Measurements from ENCODE around the gene RNF223. TPM values are rescaled to one million over a fixed set of nuclear protein-coding genes. Genes with fewer than 3 reads are reported as not detected.
"Not testable (repeated sequence)": the region's sequence is repeated elsewhere in the genome, so short reads cannot be mapped to it uniquely, and the experiment has no call there.

Gene RNF223
- polyA plus RNA-seq, 1 donor: 0.08 TPM

DNA sequence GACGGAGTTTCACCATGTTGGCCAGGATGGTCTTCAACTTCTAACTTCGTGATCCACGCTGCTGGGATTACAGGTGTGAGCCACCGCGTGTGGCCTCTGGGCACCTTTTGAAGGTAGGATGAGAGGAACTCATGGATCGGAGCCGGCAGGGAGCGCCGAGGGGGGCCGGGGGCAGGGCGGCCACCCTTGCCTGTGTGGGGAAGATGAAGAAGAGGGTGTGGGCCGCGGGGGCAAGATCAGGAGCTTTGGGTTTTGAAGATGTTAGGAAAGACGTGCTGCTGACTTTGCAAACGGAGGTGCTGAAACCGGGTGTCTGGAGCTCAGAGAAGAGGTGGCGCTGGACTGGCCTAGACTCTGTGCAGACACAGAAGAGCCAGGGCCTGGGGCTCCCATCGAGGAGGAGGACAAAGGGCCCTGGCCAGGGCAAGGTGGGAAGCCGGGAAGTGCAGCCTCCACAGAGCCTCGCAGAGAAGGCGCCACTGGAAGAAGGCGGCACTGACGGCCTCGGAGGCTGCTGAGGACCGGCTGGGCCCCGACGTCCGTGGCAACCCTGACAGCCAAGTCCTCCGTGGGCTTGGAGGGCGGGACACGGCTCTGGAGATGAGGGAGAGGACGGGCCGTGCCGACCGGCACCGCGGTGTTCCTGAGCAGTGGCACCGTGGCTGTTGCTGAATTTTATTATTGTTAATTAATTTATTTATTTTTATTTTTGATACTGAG lies 13.7 kb downstream of the RNF223 start:
- no peak for DNase-seq (ENCODE audit: low read depth)

GRCh38 chr1:1059494-1060280 lies 14.4 kb downstream of the RNF223 start:
- DNase-seq (ENCODE audit: low read depth): no peak

DNA sequence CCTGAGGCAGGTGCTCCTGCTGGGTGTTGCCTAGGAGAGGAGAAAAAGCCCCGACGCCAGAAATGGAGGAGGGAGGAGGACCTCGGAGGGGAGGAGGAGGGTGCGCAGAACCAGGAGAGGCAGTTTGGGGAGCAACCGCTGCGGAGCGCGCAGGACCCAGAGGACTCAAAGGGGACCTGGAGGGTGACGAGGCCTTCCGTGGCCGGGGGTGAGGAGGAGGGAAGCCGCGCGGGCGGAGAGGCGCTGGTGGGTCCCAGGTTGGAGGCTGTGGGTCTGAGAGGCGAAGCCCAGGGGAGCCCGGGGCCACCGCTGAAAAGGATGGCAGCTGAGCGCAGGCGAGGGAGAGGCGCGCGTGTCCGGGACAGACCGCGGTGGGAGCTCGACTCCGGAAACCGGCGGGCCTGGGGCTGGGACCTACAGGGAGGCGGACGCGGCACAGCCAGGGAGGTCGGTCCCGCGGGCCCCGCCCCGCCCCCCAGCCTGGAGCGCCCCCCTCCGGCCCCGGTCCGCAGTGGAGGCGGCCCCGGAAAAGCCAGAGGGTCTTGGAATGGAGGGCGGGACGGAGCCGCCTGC lies 15.1 kb downstream of the RNF223 start:
- no peak for DNase-seq (ENCODE audit: low read depth)

- no peak for DNase-seq (ENCODE audit: low read depth)
Observed at GRCh38 chr1:1058088-1058905, 15.8 kb downstream of the RNF223 start.

DNA sequence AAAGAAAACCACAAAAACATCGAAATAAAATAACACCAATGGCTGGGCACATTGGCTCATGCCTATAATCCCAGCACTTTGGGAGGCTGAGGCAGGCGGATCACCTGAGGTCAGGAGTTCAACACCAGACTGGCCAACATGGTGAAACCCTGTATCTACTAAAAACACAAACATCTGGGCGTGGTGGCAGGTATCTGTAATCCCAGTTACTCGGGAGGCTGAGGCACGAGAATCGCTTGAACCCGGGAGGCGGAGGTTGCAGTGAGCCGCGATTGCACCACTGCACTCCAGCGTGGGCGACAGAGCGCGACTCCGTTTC lies 16.4 kb downstream of the RNF223 start:
- not testable (repeated sequence) for DNase-seq (ENCODE audit: low read depth)

DNA sequence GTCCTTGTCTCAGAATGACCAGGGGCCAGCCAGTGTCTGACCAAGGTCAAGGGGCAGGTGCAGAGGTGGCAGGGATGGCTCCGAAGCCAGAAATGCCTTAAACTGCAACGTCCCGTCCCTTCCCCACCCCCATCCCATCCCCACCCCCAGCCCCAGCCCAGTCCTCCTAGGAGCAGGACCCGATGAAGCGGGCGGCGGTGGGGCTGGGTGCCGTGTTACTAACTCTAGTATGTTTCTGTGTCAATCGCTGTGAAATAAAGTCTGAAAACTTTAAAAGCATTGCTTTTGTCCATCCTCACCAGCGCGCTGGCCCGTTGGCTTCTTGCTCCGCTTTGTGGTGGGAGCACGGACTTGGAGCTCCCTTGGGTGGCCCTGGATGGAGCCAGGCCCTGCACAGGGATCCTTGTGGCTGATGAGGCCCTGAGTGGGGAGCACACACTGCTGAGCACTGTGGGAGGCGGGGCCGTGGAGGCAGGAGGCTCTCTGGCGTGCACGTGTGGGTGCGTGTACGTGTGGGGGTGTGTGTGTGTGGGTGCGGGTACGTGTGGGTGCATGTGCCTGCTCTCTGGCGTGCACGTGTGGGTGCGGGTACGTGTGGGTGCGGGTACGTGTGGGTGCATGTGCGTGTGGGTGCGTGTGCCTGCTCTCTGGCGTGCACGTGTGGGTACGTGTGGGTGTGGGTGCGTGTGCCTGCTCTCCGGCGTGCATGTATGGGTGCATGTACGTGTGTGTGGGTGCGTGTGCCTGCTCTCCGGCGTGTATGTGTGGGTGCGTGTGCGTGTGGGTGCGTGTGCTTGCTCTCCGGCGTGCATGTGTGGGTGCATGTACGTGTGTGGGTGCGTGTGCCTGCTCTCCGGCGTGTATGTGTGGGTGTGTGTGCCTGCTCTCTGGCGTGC lies 18.0 kb downstream of the RNF223 start:
- DNase-seq (ENCODE audit: low read depth): no peak

- DNase-seq (ENCODE audit: low read depth): no peak
Observed at GRCh38 chr1:1054971-1055370, 19.1 kb downstream of the RNF223 start.

DNA sequence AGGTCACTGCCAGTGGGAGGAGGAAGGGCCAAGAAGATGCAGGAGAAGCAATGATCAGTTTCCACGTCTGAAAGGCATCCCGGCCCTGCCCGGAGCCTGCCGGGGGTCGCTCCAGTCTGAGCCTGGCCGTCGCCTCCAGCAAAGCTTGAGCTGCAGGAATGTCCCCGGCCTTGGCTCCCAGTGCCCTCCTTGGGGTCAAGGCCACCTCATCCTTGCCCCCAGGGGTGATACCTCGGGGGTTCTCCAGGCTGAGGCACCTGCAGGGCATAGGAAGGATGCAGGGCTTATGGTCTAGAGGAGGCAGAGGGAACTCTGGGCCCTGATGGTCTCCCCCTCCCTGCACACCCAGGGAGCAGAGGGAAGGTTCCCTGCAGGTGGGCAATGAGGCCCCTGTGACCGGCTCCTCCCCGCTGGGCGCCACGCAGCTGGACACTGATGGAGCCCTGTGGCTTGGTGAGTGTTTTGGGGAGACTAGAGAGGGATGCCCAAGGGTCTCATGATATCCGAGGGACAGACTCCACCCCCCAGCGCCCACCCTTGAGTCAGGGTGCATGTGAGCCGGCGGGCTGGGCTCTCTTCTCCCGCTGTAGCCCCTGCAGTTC lies 19.9 kb downstream of the RNF223 start:
- DNase-seq (ENCODE audit: low read depth): no peak

DNA sequence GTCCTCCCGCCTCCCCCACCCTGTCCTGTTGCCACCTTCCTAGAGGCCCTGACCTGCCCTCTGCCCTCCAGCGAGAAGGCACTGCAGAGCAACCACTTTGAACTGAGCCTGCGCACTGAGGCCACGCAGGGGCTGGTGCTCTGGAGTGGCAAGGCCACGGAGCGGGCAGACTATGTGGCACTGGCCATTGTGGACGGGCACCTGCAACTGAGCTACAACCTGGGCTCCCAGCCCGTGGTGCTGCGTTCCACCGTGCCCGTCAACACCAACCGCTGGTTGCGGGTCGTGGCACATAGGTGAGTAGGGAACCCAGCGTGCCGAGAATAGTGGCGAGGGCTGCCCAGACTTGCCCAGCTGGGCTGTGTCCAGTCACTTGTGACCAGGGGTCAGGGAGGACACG lies 20.4 kb downstream of the RNF223 start:
- DNase-seq (ENCODE audit: low read depth): no peak

GRCh38 chr1:1053022-1053421 lies 21.1 kb downstream of the RNF223 start:
- DNase-seq (ENCODE audit: low read depth): no peak

GRCh38 chr1:1052003-1052840 lies 21.9 kb downstream of the RNF223 start:
- DNase-seq (ENCODE audit: low read depth): no peak

GRCh38 chr1:1051127-1051810 lies 22.8 kb downstream of the RNF223 start:
- no peak for DNase-seq (ENCODE audit: low read depth)

DNA sequence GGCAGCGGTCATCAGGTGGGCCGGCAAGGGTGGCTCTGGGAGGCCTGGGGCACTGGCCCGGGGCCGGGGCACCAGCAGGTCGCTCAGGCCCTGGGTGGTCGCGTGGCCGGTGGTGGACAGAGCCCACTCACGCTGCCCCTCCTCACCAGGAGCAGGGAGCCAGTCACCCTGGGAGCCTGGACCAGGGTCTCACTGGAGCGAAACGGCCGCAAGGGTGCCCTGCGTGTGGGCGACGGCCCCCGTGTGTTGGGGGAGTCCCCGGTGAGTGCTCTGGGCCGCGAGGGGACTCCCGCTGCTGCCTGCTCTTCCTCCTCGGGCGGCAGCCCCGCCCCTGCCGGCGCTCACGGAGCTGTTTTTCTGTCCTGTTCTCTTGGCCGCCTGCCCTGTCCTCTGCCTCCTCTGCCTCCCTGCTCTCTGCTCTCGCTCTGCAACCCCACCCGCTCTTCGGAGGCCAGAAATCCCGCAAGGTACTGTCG lies 23.5 kb downstream of the RNF223 start:
- no peak for DNase-seq (ENCODE audit: low read depth)

DNA sequence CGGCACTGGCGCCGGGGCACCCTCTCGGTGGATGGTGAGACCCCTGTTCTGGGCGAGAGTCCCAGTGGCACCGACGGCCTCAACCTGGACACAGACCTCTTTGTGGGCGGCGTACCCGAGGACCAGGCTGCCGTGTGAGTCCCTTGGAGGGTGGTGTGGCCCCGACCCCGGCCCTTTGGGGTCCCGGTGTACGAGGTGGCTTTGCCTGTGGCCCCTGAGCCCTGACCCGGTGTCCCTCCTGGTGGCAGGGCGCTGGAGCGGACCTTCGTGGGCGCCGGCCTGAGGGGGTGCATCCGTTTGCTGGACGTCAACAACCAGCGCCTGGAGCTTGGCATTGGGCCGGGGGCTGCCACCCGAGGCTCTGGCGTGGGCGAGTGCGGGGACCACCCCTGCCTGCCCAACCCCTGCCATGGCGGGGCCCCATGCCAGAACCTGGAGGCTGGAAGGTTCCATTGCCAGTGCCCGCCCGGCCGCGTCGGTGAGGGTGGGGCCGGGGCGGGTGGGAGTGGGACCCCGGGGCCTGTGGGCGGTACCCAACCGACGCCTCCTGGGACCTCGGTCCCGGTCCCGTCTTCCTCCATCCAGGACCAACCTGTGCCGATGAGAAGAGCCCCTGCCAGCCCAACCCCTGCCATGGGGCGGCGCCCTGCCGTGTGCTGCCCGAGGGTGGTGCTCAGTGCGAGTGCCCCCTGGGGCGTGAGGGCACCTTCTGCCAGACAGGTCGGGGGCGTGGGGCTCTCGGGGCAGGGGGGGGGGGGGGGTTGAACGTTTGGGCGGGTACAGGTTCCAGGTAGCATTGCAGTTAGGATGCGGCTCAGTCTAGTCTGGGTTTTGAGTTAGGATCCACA lies 24.6 kb downstream of the RNF223 start:
- no peak for DNase-seq (ENCODE audit: low read depth)

DNA sequence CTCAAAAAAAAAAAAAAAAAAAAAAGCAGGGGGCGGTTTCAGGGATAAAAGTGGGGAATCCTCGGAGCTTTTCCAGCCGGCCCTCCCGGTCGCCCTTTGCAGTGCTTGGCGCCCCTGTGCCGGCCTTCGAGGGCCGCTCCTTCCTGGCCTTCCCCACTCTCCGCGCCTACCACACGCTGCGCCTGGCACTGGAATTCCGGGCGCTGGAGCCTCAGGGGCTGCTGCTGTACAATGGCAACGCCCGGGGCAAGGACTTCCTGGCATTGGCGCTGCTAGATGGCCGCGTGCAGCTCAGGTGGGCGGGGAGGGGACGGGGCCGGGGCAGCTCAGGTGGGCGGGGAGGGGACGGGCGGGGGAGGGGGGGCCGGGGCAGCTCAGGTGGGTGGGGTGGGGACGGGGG lies 25.3 kb downstream of the RNF223 start:
- DNase-seq (ENCODE audit: low read depth): no peak

GRCh38 chr1:1047963-1048362 lies 26.1 kb downstream of the RNF223 start:
- DNase-seq (ENCODE audit: low read depth): no peak

DNA sequence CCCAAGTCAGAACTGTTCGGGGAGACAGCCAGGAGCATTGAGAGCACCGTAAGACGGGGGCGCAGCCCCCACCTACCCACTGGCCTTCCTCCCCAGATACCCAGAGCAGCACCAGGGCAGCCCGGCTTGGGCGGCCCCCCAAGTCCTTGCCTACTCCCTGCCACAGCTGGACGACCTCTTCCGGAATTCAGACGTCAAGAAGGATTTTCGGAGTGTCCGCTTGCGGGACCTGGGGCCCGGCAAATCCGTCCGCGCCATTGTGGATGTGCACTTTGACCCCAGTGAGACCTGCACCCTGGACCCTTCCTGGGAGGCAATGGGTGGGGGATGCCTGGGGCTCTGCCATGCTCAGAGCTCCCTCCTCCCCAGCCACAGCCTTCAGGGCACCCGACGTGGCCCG lies 26.7 kb downstream of the RNF223 start:
- DNase-seq (ENCODE audit: low read depth): no peak

GRCh38 chr1:1046767-1047166 lies 27.3 kb downstream of the RNF223 start:
- no peak for DNase-seq (ENCODE audit: low read depth)

Data from forelimb muscle (tissue), 1 donor.